H1 (cell line): ENCODE measurements around the gene IGSF9. TPM values are rescaled to one million over a fixed set of nuclear protein-coding genes. Genes with fewer than 3 reads are reported as not detected.

Experiments used
- ATF2 ChIP-seq: IDR thresholded peaks from 2 replicates; pipeline ENCODE4 v1.6.1; 2012; ENCODE audit warnings: low read length, inconsistent platforms
- CEBPB ChIP-seq: IDR thresholded peaks from 2 replicates; pipeline ENCODE4 v1.6.1; 2012; ENCODE audit warnings: low read depth, low read length
- CTBP2 ChIP-seq: IDR thresholded peaks from 2 replicates; pipeline ENCODE4 v1.7.0; 2011; ENCODE audit warnings: borderline replicate concordance, mild to moderate bottlenecking, moderate library complexity, mixed read lengths, low read length; ENCODE audit not compliant: insufficient read depth, insufficient read length
- FOSL1 ChIP-seq: IDR thresholded peaks from 2 replicates; pipeline ENCODE4 v1.6.1; 2011; ENCODE audit warnings: mild to moderate bottlenecking, low read depth, low read length, moderate library complexity; ENCODE audit not compliant: insufficient read depth
- JUN ChIP-seq: IDR thresholded peaks from 2 replicates; pipeline ENCODE4 v1.6.1; 2011; ENCODE audit warnings: low read depth, mild to moderate bottlenecking, improper control_type of control experiment, low read length
- JUND ChIP-seq: IDR thresholded peaks from 2 replicates; pipeline ENCODE4 v1.6.1; 2011; ENCODE audit warnings: mild to moderate bottlenecking, improper control_type of control experiment, low read length
- MAFK ChIP-seq: IDR thresholded peaks from 2 replicates; pipeline ENCODE4 v1.6.1; 2012; ENCODE audit warnings: low read depth, mild to moderate bottlenecking, improper control_type of control experiment, low read length
- SRF ChIP-seq: IDR thresholded peaks from 2 replicates; pipeline ENCODE4 v1.6.1; 2011; ENCODE audit warnings: mild to moderate bottlenecking, low read depth, low read length, moderate library complexity
- SUZ12 ChIP-seq: fragments of 200-600 bp; sonication (generic); IDR thresholded peaks from 2 replicates; pipeline ENCODE4 v1.6.1; 2012; ENCODE audit warnings: mild to moderate bottlenecking, inconsistent platforms, low read length, moderate library complexity, mixed read lengths
- polyA plus RNA-seq, 7 experiments: library from polyadenylated mRNA; depleted of rRNA in 3 of 7; stranded (reverse) in 5 of 7; unstranded in 2 of 7; fragments of >200 nt in 5 of 7; fragments of 200-250 nt in 2 of 7; gene quantifications; 1 replicate in 5 of 7; 2 replicates in 1 of 7; 4 replicates in 1 of 7; pipeline versions ENCODE4 v1.2.1 to v1.2.3, GENCODE V29; 2011 to 2013; ENCODE audit warnings: missing spikeins in 2 of 7, mixed read lengths in 2 of 7
- total RNA-seq: library from RNA; stranded (reverse); fragmentation: NEBNext Ultra II Directional; extraction: Animal tissue kit (Norgen Biotek cat#: 25700); gene quantifications from 2 replicates; pipeline ENCODE4 v1.2.1, GENCODE V29; 2021

IGSF9 gene
- total and polyA plus RNA-seq, 2 of the 8 experiments (the other 6 are each of a cell fraction or from before 2014, with no cell fraction given): 10.9 to 28.1 TPM

GRCh38 chr1:159925719-159926078 lies 19.7 kb downstream of the IGSF9 start (continued):
- TF ChIP-seq JUND: no peak
- no peak for TF ChIP-seq CEBPB
- no peak for TF ChIP-seq MAFK
- no peak for TF ChIP-seq JUN
- no peak for TF ChIP-seq FOSL1
- TF ChIP-seq ATF2: no peak
- no peak for TF ChIP-seq SRF
- TF ChIP-seq CTBP2: no peak
- TF ChIP-seq SUZ12: no peak
- TF ChIP-seq, all 59 proteins: peak for 0
